H9 (cell line): ENCODE data around the gene KCNH1. TPM values are rescaled to one million over a fixed set of nuclear protein-coding genes. Genes with fewer than 3 reads are reported as not detected.

Source experiments
- DNase-seq: peaks from one replicate; pipeline ENCODE4 v3.0.0-alpha.2; 2017
- H2AFZ ChIP-seq: one replicate; pipeline ENCODE4 v1.6.1; 2013; ENCODE audit warnings: mild to moderate bottlenecking, low read length, control low read depth, moderate library complexity
- H2AK5ac ChIP-seq: 2 replicates; pipeline ENCODE4 v1.6.1; 2013; ENCODE audit warnings: low read length, control low read depth, mixed read lengths; ENCODE audit not compliant: insufficient read length
- H2BK120ac ChIP-seq: one replicate; pipeline ENCODE4 v1.6.1; 2013; ENCODE audit warnings: low read depth, mild to moderate bottlenecking, low read length, control low read depth, inconsistent platforms; ENCODE audit not compliant: poor library complexity, severe bottlenecking
- H2BK12ac ChIP-seq: 2 replicates; pipeline ENCODE4 v1.6.1; 2013; ENCODE audit warnings: low read length, control low read depth, mixed read lengths, low read depth; ENCODE audit not compliant: insufficient read length
- H2BK15ac ChIP-seq: 2 replicates; pipeline ENCODE4 v1.6.1; 2013; ENCODE audit warnings: low read depth, low read length, control low read depth
- H2BK20ac ChIP-seq: one replicate; pipeline ENCODE4 v1.6.1; 2013; ENCODE audit warnings: low read depth, mild to moderate bottlenecking, low read length, control low read depth, inconsistent platforms; ENCODE audit not compliant: poor library complexity, severe bottlenecking
- H2BK5ac ChIP-seq: 2 replicates; pipeline ENCODE4 v1.6.1; 2013; ENCODE audit warnings: low read length, control low read depth, mixed read lengths; ENCODE audit not compliant: insufficient read length
- H3K14ac ChIP-seq: 2 replicates; pipeline ENCODE4 v1.6.1; 2013; ENCODE audit warnings: low read length, control low read depth; ENCODE audit not compliant: insufficient read depth
- H3K18ac ChIP-seq: 2 replicates; pipeline ENCODE4 v1.6.1; 2013; ENCODE audit warnings: low read depth, mild to moderate bottlenecking, mixed read lengths, low read length, control low read depth; ENCODE audit not compliant: insufficient read length
- H3K23ac ChIP-seq: 2 replicates; pipeline ENCODE4 v1.6.1; 2013; ENCODE audit warnings: low read length, control low read depth, mixed read lengths, low read depth; ENCODE audit not compliant: insufficient read length
- H3K23me2 ChIP-seq: 2 replicates; pipeline ENCODE4 v1.6.1; 2013; ENCODE audit warnings: low read depth, mild to moderate bottlenecking, mixed read lengths, low read length, control low read depth; ENCODE audit not compliant: insufficient read length, poor library complexity, severe bottlenecking
- H3K27ac ChIP-seq: 2 replicates; pipeline ENCODE4 v1.5.1; 2013; ENCODE audit warnings: low read length, control low read depth, mixed read lengths, low read depth; ENCODE audit not compliant: insufficient read length
- H3K27me3 ChIP-seq: 2 replicates; pipeline ENCODE4 v1.6.1; 2013; ENCODE audit warnings: low read length, control low read depth, inconsistent platforms; ENCODE audit not compliant: insufficient read depth
- H3K4ac ChIP-seq: 2 replicates; pipeline ENCODE4 v1.6.1; 2013; ENCODE audit warnings: low read depth, mild to moderate bottlenecking, control low read depth, inconsistent platforms, low read length, moderate library complexity
- H3K4me1 ChIP-seq: 2 replicates; pipeline ENCODE4 v1.6.1; 2013; ENCODE audit warnings: low read length, control low read depth, inconsistent platforms; ENCODE audit not compliant: insufficient read depth
- H3K4me2 ChIP-seq: 2 replicates; pipeline ENCODE4 v1.6.1; 2013; ENCODE audit warnings: low read length, control low read depth, mixed read lengths; ENCODE audit not compliant: insufficient read length, insufficient read depth
- H3K56ac ChIP-seq: 2 replicates; pipeline ENCODE4 v1.6.1; 2013; ENCODE audit warnings: low read depth, mild to moderate bottlenecking, mixed read lengths, low read length, control low read depth; ENCODE audit not compliant: insufficient read length
- H3K79me1 ChIP-seq: 2 replicates; pipeline ENCODE4 v1.6.1; 2013; ENCODE audit warnings: low read depth, mild to moderate bottlenecking, moderate library complexity, low read length, control low read depth, inconsistent platforms; ENCODE audit not compliant: insufficient read depth, poor library complexity, severe bottlenecking
- H3K79me2 ChIP-seq: 2 replicates; pipeline ENCODE4 v1.6.1; 2013; ENCODE audit warnings: low read length, control low read depth, inconsistent platforms; ENCODE audit not compliant: insufficient read depth
- H3K9ac ChIP-seq: 2 replicates; pipeline ENCODE4 v1.6.1; 2013; ENCODE audit warnings: low read length, control low read depth, mixed read lengths; ENCODE audit not compliant: insufficient read length; ENCODE audit errors: extremely low read depth
- H3K9me3 ChIP-seq: one replicate; pipeline ENCODE4 v1.6.1; 2013; ENCODE audit warnings: low read depth, low read length, inconsistent platforms; ENCODE audit not compliant: control insufficient read depth
- H3T11ph ChIP-seq: one replicate; pipeline ENCODE4 v1.6.1; 2013; ENCODE audit warnings: mild to moderate bottlenecking, low read length, control low read depth, inconsistent platforms
- H4K20me1 ChIP-seq: one replicate; pipeline ENCODE4 v1.6.1; 2013; ENCODE audit not compliant: control insufficient read depth, insufficient read length, insufficient read depth
- H4K5ac ChIP-seq: 2 replicates; pipeline ENCODE4 v1.6.1; 2013; ENCODE audit warnings: low read depth, mild to moderate bottlenecking, mixed read lengths, low read length, control low read depth; ENCODE audit not compliant: insufficient read length
- H4K8ac ChIP-seq: replicated peaks from 2 replicates; pipeline ENCODE4 v1.6.1; 2013; ENCODE audit warnings: low read length, control low read depth, mixed read lengths, low read depth; ENCODE audit not compliant: insufficient read length
- H4K91ac ChIP-seq: 2 replicates; pipeline ENCODE4 v1.6.1; 2013; ENCODE audit warnings: low read depth, mild to moderate bottlenecking, moderate library complexity, mixed read lengths, low read length, control low read depth; ENCODE audit not compliant: insufficient read length
- H3K27ac Mint-ChIP-seq, 3 experiments: 2 replicates in 2 of 3; 3 replicates in 1 of 3; pipeline ENCODE4 v1.8.0; 2020 to 2021; ENCODE audit warnings: mixed read lengths in 3 of 3, mild to moderate bottlenecking in 1 of 3, moderate library complexity in 1 of 3
- H3K27me3 Mint-ChIP-seq: 2 replicates; pipeline ENCODE4 v1.8.0; 2021; ENCODE audit warnings: low read depth, mild to moderate bottlenecking, moderate library complexity, mixed read lengths
- H3K36me3 Mint-ChIP-seq, 3 experiments: 2 replicates in 2 of 3; 3 replicates in 1 of 3; pipeline ENCODE4 v1.8.0; 2020 to 2021; ENCODE audit warnings: low read depth in 3 of 3, mixed read lengths in 3 of 3; ENCODE audit not compliant: insufficient read depth in 1 of 3
- H3K4me1 Mint-ChIP-seq, 2 experiments: 2 replicates each; pipeline ENCODE4 v1.8.0; 2020; ENCODE audit warnings: mixed read lengths in 2 of 2
- H3K4me3 Mint-ChIP-seq, 2 experiments: 2 replicates in 1 of 2; 3 replicates in 1 of 2; pipeline ENCODE4 v1.8.0; 2020 to 2021; ENCODE audit warnings: mild to moderate bottlenecking in 2 of 2, mixed read lengths in 2 of 2, moderate library complexity in 1 of 2
- H3K9me3 Mint-ChIP-seq, 2 experiments: 2 replicates in 1 of 2; 3 replicates in 1 of 2; pipeline ENCODE4 v1.8.0; 2020; ENCODE audit warnings: mild to moderate bottlenecking in 2 of 2, mixed read lengths in 2 of 2, moderate library complexity in 1 of 2
- WGBS: extraction: QIAGEN DNeasy Blood & Tissue Kit; methylation state at CpG from one replicate; pipeline ENCODE4 v1.1.7; 2013; ENCODE audit warnings: missing lambda C conversion rate, low lambda C conversion rate, mixed read lengths; ENCODE audit not compliant: insufficient read length; ENCODE audit errors: extremely low coverage; 5-methylcytosine and 5-hydroxymethylcytosine counted together
- total RNA-seq: library from RNA; stranded (reverse); gene quantifications from 2 replicates; pipeline ENCODE4 v1.2.1, GENCODE V29; 2021
- TF ChIP-seq, protein P1 (sequence below): fragments of 200-600 bp; sonication (generic); conservative IDR thresholded peaks from 3 replicates; pipeline ENCODE4 v1.8.0; 2021; ENCODE audit warnings: antibody characterized with exemption, mild to moderate bottlenecking

KCNH1 gene
- total RNA-seq, 1 experiment from 2014 or later: 0.11 TPM

DNA sequence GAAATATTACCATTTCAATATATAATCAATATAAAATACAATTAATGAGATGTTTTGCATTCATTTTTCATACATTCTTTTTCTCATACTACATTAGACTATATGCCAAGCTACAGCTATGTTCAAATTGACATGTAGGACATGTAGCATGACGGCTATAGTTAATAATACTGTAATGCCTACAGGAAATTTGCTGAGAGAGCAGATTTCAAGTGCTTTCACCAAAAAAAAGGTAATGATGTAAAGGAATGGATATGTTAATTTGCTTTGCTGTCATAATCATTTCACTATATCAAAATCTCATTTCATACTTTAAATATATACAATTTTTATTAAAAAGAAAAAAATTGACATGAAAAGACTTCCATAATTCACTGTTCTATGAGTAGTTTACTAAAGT lies 215.1 kb downstream of the KCNH1 start:
- no peak overlapping the region for H3T11ph ChIP-seq
- no peak overlapping the region for H2BK12ac ChIP-seq
- H2AK5ac ChIP-seq: no peak overlapping the region
- no peaks in the 10 kb centered on the region for H3K23me2 ChIP-seq
- no peak overlapping the region for H2BK120ac ChIP-seq
- H2BK5ac ChIP-seq: no peak overlapping the region
- H2AFZ ChIP-seq: no peak overlapping the region
- Mint-ChIP-seq H3K4me3 (no peak overlapping the region), H3K27me3 (no peaks in the 10 kb centered on the region), H3K4me1 (peaks cover 9 to 11% of the 10 kb centered on the region in 2 experiments; a peak in 2 of 4 replicates), H3K9me3 (no peaks in the 10 kb centered on the region), H3K36me3 (no peaks in the 10 kb centered on the region), H3K27ac (no peak overlapping the region)
- no peak overlapping the region for H3K14ac ChIP-seq
- H3K4ac ChIP-seq: no peak overlapping the region
- TF ChIP-seq, protein P1, sequence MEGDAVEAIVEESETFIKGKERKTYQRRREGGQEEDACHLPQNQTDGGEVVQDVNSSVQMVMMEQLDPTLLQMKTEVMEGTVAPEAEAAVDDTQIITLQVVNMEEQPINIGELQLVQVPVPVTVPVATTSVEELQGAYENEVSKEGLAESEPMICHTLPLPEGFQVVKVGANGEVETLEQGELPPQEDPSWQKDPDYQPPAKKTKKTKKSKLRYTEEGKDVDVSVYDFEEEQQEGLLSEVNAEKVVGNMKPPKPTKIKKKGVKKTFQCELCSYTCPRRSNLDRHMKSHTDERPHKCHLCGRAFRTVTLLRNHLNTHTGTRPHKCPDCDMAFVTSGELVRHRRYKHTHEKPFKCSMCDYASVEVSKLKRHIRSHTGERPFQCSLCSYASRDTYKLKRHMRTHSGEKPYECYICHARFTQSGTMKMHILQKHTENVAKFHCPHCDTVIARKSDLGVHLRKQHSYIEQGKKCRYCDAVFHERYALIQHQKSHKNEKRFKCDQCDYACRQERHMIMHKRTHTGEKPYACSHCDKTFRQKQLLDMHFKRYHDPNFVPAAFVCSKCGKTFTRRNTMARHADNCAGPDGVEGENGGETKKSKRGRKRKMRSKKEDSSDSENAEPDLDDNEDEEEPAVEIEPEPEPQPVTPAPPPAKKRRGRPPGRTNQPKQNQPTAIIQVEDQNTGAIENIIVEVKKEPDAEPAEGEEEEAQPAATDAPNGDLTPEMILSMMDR: no peak
- no peak overlapping the region for H4K8ac ChIP-seq
- no peaks in the 10 kb centered on the region for H3K79me2 ChIP-seq
- H4K20me1 ChIP-seq: no peaks in the 10 kb centered on the region
- no peaks in the 10 kb centered on the region for H3K79me1 ChIP-seq
- H3K9me3 ChIP-seq: no peaks in the 10 kb centered on the region
- no peak overlapping the region for H3K4me2 ChIP-seq
- H3K56ac ChIP-seq: no peak overlapping the region
- H3K27me3 ChIP-seq: no peaks in the 10 kb centered on the region
- no peak overlapping the region for H3K23ac ChIP-seq
- H4K91ac ChIP-seq: no peak overlapping the region
- H3K18ac ChIP-seq: no peak overlapping the region
- no peak overlapping the region for H3K27ac ChIP-seq
- no CpG with 5 or more reads among the region's 1 CpG for whole genome bisulfite sequencing
- no peak overlapping the region for H3K9ac ChIP-seq
- no peak overlapping the region for H2BK15ac ChIP-seq
- no peak for DNase-seq
- H4K5ac ChIP-seq: no peak overlapping the region
- H3K4me1 ChIP-seq: no peaks in the 10 kb centered on the region
- no peak overlapping the region for H2BK20ac ChIP-seq
